Kidney (tissue), 14 donors: ENCODE measurements around the gene SLC35A5. TPM values are rescaled to one million over a fixed set of nuclear protein-coding genes. Genes with fewer than 3 reads are reported as not detected.

ENCODE experiments used
- DNase-seq, 5 donors: peaks; one replicate each; pipeline ENCODE4 v3.0.0-alpha.2; 2013 to 2020
- FAIRE-seq: peaks from 2 replicates; lab custom pipeline; 2012; peaks lifted over from hg19 to GRCh38; lab: Jason Lieb, UNC
- H3K27ac ChIP-seq, 2 donors: one replicate each; pipeline ENCODE4 v1.7.0; 2013; ENCODE audit warnings: low read depth in 2 of 2, low read length in 2 of 2, inconsistent platforms in 1 of 2
- H3K27me3 ChIP-seq: one replicate; pipeline ENCODE4 v1.7.1; 2013; ENCODE audit warnings: low read length, inconsistent platforms; ENCODE audit not compliant: control insufficient read depth, insufficient read depth
- H3K36me3 ChIP-seq, 3 donors: one replicate each; pipeline versions ENCODE4 v1.7.0 to v1.7.1; 2013; ENCODE audit warnings: low read length in 3 of 3, control low read depth in 1 of 3, inconsistent platforms in 1 of 3; ENCODE audit not compliant: insufficient read depth in 3 of 3, control insufficient read depth in 2 of 3
- H3K4me1 ChIP-seq, 3 donors: one replicate each; pipeline versions ENCODE4 v1.7.0 to v1.7.1; 2013; ENCODE audit warnings: low read length in 3 of 3, inconsistent platforms in 1 of 3, low read depth in 1 of 3; ENCODE audit not compliant: control insufficient read depth in 2 of 3, insufficient read depth in 2 of 3
- H3K4me3 ChIP-seq, 3 donors: one replicate each; pipeline versions ENCODE4 v1.7.0 to v1.8.1; 2013; ENCODE audit warnings: low read length in 3 of 3, control low read depth in 1 of 3, inconsistent platforms in 1 of 3
- H3K9ac ChIP-seq, 3 donors: one replicate each; pipeline versions ENCODE4 v1.7.0 to v1.7.1; 2013; ENCODE audit warnings: low read length in 3 of 3, control low read depth in 1 of 3, inconsistent platforms in 1 of 3
- H3K9me3 ChIP-seq, 3 donors: one replicate each; pipeline versions ENCODE4 v1.7.0 to v1.7.1; 2013; ENCODE audit warnings: low read length in 3 of 3, control low read depth in 1 of 3, inconsistent platforms in 1 of 3; ENCODE audit not compliant: control insufficient read depth in 2 of 3, insufficient read depth in 1 of 3
- CTCF ChIP-seq: IDR thresholded peaks from 3 replicates; pipeline ENCODE4 v1.5.1; 2012; ENCODE audit warnings: mild to moderate bottlenecking, moderate library complexity, borderline replicate concordance; ENCODE audit not compliant: insufficient read depth; ENCODE audit errors: extremely low read depth
- intact Hi-C: fragments of 100-400 bp; cut with DNase I; formaldehyde crosslinking; loops from one replicate; pipeline ENCODE4 v1.11.1; 2022
- polyA plus RNA-seq: library from polyadenylated mRNA; stranded (reverse); fragments of 350-450 nt; fragmentation: Illumina TruSeq; extraction: RNeasy Lipid Tissue Mini Kit (QIAGEN cat#74804); gene quantifications from one replicate; pipeline ENCODE4 v1.2.3, GENCODE V29; 2014; ENCODE audit warnings: low read depth, low replicate concordance; ENCODE audit not compliant: insufficient read depth
- total RNA-seq: library from RNA; stranded (reverse); fragmentation: NEBNext Ultra II Directional; extraction: Animal tissue kit (Norgen Biotek cat#: 25700); gene quantifications from one replicate; pipeline ENCODE4 v1.2.1, GENCODE V29; 2021
- donor health status: control.
- donor health status: control.
- donor health status: control.
- donor health status: control.
- donor health status: control.
- donor health status: DM: yes; HTN: yes; CAD: no.
- donor health status: Normal renal cell carcinoma (clear cell type).

Gene SLC35A5
- total and polyA plus RNA-seq, 2 donors from 2014 or later, result 22.5 to 38.6 TPM

- Histone ChIP-seq H3K36me3 (no peaks in the 10 kb centered on the region), H3K27ac (peak overlapping the region; percentile 34 to 63), H3K4me1 (peaks cover 0 to 5% (median 3%) of the 10 kb centered on the region in 3 donors), H3K9me3 (no peaks in the 10 kb centered on the region), H3K9ac (peak overlapping the region in 1 of 3 donors; percentile 38), H3K4me3 (no peak overlapping the region), H3K27me3 (no peaks in the 10 kb centered on the region)
- intact Hi-C loops, result no loop called here
- peak in 2 of 5 donors; percentile 63 to 69 for DNase-seq
- no peak for FAIRE-seq
- TF ChIP-seq CTCF, result no peak
Observed at GRCh38 chr3:112634786-112635541, 73.1 kb downstream of the SLC35A5 start.

Other genes starting within 250 kb of the SLC35A5 start
- gene CD200, start 228.9 kb upstream of the SLC35A5 start, total RNA-seq, result 16.8 TPM
- gene CD200, start 228.9 kb upstream of the SLC35A5 start, polyA plus RNA-seq, result 8.5 TPM
- 3.2 TPM for gene BTLA, start 62.6 kb upstream of the SLC35A5 start, total RNA-seq
- gene BTLA, start 62.6 kb upstream of the SLC35A5 start, polyA plus RNA-seq, result not detected
- 57.0 TPM for gene ATG3, start 83 bp upstream of the SLC35A5 start, total RNA-seq
- gene ATG3, start 83 bp upstream of the SLC35A5 start, polyA plus RNA-seq, result 62.7 TPM
- 57.5 TPM for gene CCDC80, start 79.1 kb downstream of the SLC35A5 start, total RNA-seq
- 12.0 TPM for gene CCDC80, start 79.1 kb downstream of the SLC35A5 start, polyA plus RNA-seq